ENCODE results near the gene POLDIP2. TPM values are rescaled to one million over a fixed set of nuclear protein-coding genes. Genes with fewer than 3 reads are reported as not detected.

POLDIP2 gene
- total RNA-seq, 1 experiment from 2014 or later: 121 TPM

DNA sequence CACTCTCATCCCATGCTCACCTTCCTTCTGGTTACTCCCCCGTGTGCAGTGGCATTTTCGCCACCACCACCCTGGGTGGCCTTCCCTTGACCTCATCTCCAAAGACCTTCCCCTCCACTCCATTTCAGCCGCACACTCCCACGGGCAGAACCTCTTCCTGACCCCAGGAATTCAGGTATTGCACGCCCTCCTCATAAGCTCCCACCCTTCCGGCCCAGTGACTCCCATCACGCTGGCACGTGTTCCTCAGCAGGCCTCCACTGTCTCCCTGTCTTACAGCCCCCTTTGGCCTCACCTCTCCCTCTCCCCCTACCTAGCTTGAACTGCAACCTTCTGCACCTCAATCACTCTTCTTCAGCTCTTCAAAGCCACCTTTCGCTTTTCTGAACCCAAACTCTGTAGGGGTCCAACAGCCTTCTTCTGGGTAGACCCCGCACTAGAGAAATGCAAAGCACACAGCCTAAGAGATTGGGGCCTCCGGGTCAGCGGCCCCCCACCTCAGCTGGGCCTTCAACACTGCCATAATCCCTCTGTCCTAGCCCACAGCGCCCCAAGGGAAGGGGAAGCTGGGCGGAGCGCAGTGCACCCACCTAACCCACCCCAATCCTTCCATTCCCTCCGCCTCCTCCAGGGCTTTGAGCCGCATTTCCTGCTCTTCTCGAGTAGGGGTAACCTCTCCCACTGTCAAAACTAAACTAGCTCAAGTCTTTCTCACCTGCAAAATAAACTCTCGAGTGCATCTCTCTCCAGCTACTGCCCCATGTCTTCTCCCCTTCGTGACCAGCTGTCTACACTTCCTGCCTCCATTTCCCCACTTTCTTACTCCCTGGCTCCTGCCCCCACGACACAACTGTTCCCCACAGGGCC lies 40.0 kb downstream of the POLDIP2 start:
- no peak for DNase-seq (ENCODE audit: low read depth)

DNA sequence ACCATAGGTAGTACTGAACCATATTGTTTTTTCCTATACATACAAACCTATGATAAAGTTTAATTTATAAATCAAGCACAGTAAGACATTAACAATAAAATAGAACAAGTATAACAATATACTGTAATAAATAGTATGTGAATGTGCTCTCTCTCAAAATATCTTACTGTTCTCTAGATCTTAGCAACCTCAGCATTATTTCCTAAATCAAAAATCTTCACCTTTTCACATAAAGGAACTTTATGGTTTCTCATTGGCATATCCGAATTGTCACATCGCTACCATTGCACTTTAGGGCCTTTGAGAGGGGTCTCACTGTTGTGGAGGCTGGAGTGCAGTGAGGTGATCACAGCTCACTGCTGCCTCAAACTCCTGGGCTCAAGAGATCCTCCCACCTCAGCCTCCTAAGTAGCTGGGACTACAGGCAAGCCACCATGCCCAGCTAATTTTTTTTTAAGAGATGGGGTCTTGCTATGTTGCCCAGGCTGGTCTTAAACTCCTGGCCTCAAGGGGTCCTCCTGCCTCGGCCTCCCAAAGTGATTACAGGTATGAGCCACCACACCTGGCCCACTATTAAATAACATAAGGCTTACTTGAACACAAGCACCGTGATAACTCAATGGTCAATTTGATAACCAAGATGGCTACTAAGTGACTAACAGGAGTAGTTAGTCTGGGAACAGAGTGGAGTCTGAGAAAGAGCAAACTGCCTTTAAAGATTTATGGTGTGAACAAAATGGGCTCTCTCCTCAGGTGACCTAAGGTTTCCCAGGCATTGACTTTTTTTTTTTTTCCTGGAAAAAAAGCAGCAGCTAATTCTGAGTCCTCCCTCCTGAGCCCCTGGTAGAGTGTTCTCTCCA lies 41.3 kb downstream of the POLDIP2 start:
- no peak for DNase-seq (ENCODE audit: low read depth)

DNA sequence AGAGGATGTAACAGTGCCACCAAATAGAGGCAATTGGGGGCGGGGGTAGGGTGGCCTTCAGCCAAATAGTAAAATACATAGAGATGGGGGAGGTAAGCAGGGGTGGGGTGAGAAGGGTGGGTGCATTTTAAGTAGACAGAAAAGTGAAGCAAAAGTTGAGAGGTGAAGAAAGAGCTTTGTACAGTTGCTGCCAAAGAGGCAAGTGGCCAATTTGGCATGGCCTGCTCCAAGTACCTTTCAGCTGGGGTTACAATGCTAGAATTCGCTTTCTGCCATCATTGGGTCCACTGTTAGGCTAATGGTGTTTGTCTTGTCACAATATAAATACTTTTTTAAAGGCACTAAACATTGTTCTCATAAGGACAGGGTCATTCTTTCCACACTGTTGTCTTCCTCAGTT lies 43.5 kb downstream of the POLDIP2 start:
- no peak for DNase-seq (ENCODE audit: low read depth)

DNA sequence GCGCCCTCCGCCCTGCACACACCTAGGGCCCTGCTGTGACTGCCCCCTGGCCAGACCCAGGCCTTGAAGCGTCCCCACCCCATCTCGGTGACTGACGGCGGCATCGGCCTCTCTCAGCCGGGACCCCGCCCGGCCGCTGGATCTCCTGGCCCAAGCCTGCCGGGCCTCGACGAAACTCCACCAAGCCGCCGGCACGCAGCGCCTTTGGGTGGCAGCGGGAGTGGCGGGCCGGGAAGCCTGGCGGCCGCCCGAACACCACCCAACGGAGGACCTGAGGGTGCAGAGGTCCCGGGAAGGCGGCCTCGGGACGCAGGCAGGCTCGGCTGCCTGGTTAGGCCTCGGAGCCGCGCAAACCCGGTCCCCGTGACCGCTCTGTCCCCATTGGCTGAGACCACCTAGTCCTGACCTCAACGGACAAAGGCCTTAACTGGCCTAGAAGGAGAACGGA lies 50.3 kb downstream of the POLDIP2 start:
- no peak for DNase-seq (ENCODE audit: low read depth)

DNA sequence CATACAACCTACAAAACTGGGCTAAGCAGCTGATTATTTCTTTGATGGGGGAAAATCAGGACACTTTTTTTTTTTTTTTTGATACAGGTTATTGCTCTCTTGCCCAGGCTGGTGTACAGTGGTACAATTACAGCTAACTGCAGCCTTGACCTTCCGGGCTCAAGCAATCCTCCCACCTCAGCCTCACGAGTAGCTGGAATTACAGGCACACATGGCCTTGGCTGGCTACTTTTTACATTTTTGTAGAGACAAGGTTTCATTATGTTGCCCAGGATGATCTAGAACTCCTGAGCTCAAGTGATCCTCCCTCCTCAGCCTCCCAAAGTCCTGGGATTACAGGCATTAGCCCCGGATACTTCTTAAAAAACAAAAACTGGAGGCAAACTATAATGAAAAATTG lies 58.9 kb downstream of the POLDIP2 start:
- no peak for DNase-seq (ENCODE audit: low read depth)

Other genes starting within 250 kb of the POLDIP2 start
- 31.4 and 41.8 TPM in 2 replicates for gene TMEM97, start 38.3 kb downstream of the POLDIP2 start, total RNA-seq (2014; rRNA removed; shearing (Covaris generic))
- gene IFT20, start 22.1 kb downstream of the POLDIP2 start, total RNA-seq (2014; rRNA removed; shearing (Covaris generic)): 34.7 and 65.9 TPM in 2 replicates
- 30.7 and 39.0 TPM in 2 replicates for gene TNFAIP1, start 21.8 kb downstream of the POLDIP2 start, total RNA-seq (2014; rRNA removed; shearing (Covaris generic))
- gene SEBOX, start 7.7 kb upstream of the POLDIP2 start, total RNA-seq (2014; rRNA removed; shearing (Covaris generic)): not detected in 2 replicates
- not detected in 2 replicates for gene VTN, start 12.8 kb upstream of the POLDIP2 start, total RNA-seq (2014; rRNA removed; shearing (Covaris generic))
- gene SARM1, start 14.2 kb upstream of the POLDIP2 start, total RNA-seq (2014; rRNA removed; shearing (Covaris generic)): 4.0 and 6.4 TPM in 2 replicates
- 6.4 and 6.8 TPM in 2 replicates for gene SLC46A1, start 48.7 kb upstream of the POLDIP2 start, total RNA-seq (2014; rRNA removed; shearing (Covaris generic))
- not detected in 2 replicates for gene SLC13A2, start 116.1 kb upstream of the POLDIP2 start, total RNA-seq (2014; rRNA removed; shearing (Covaris generic))
- gene FOXN1, start 148.8 kb upstream of the POLDIP2 start, total RNA-seq (2014; rRNA removed; shearing (Covaris generic)): not detected in 2 replicates
- 29.8 and 36.9 TPM in 2 replicates for gene UNC119, start 195.1 kb upstream of the POLDIP2 start, total RNA-seq (2014; rRNA removed; shearing (Covaris generic))
- gene PIGS, start 214.0 kb upstream of the POLDIP2 start, total RNA-seq (2014; rRNA removed; shearing (Covaris generic)): 112 and 119 TPM in 2 replicates
- 0.32 TPM in 1 of 2 replicates, not detected in the other for gene ALDOC, start 219.4 kb upstream of the POLDIP2 start, total RNA-seq (2014; rRNA removed; shearing (Covaris generic))
- gene SPAG5, start 241.5 kb upstream of the POLDIP2 start, total RNA-seq (2014; rRNA removed; shearing (Covaris generic)): 52.9 and 104 TPM in 2 replicates